Upper lobe of right lung (tissue), 1 donor: ENCODE data around the gene HLA-F. TPM values are rescaled to one million over a fixed set of nuclear protein-coding genes. Genes with fewer than 3 reads are reported as not detected.

Experiments
- ATAC-seq: fragments of 200-7000 bp; cut with Tn5 transposase; one replicate; pipeline ENCODE4 v1.9.1; 2020; ENCODE audit warnings: mild to moderate bottlenecking, moderate library complexity
- DNase-seq: peaks from one replicate; pipeline ENCODE4 v3.0.0-alpha.2; 2020
- H3K27ac ChIP-seq: fragments of 200-600 bp; one replicate; pipeline ENCODE4 v1.8.0; 2022
- H3K27me3 ChIP-seq: fragments of 200-600 bp; one replicate; pipeline ENCODE4 v1.8.0; 2022; ENCODE audit warnings: mild to moderate bottlenecking
- H3K36me3 ChIP-seq: fragments of 200-600 bp; one replicate; pipeline ENCODE4 v1.8.0; 2022
- H3K4me1 ChIP-seq: fragments of 200-600 bp; one replicate; pipeline ENCODE4 v1.8.0; 2022
- H3K4me3 ChIP-seq: fragments of 200-600 bp; one replicate; pipeline ENCODE4 v1.8.0; 2022; ENCODE audit warnings: mild to moderate bottlenecking
- H3K9me3 ChIP-seq: fragments of 200-600 bp; one replicate; pipeline ENCODE4 v1.8.0; 2022
- CTCF ChIP-seq: fragments of 200-600 bp; IDR thresholded peaks from one replicate; pipeline ENCODE4 v1.8.0; 2022; ENCODE audit warnings: antibody characterized with exemption
- intact Hi-C: fragments of 100-400 bp; cut with DNase I; formaldehyde crosslinking; loops from one replicate; pipeline ENCODE4 v1.11.0; 2022
- total RNA-seq: library from RNA; stranded (reverse); fragmentation: NEBNext Ultra II Directional; extraction: Animal tissue kit (Norgen Biotek cat#: 25700); gene quantifications from one replicate; pipeline ENCODE4 v1.2.1, GENCODE V29; 2021
- donor health status: DM: no; HTN: yes; CAD: no; lungs with severe emphysema.

The HLA-F gene
- total RNA-seq, 1 donor from 2014 or later: 157 TPM

- H3K4me3 ChIP-seq: peak overlapping the region; percentile 11
- H3K4me1 ChIP-seq: no peaks in the 10 kb centered on the region
- no peak for ATAC-seq
- DNase-seq: no peak
- no peak overlapping the region for H3K27ac ChIP-seq
- no peaks in the 10 kb centered on the region for H3K27me3 ChIP-seq
- TF ChIP-seq CTCF: no peak
- intact Hi-C loops: loop anchor here (5.0 kb wide), 1 partner anchor 123 kb away; no protein-coding TSS in a partner anchor
- no peaks in the 10 kb centered on the region for H3K9me3 ChIP-seq
- H3K36me3 ChIP-seq: no peaks in the 10 kb centered on the region
These were observed 14.0 kb upstream of the HLA-F start for GRCh38 chr6:29709188-29709587.

- intact Hi-C loops: no loop called here
- Histone ChIP-seq H3K27ac (no peak overlapping the region), H3K4me3 (no peak overlapping the region), H3K9me3 (no peaks in the 10 kb centered on the region), H3K36me3 (no peaks in the 10 kb centered on the region), H3K27me3 (no peaks in the 10 kb centered on the region), H3K4me1 (no peaks in the 10 kb centered on the region)
- no peak for TF ChIP-seq CTCF
- DNase-seq (no peak), ATAC-seq (no peak)
These were observed 12.8 kb upstream of the HLA-F start for GRCh38 chr6:29710281-29710941.

DNA sequence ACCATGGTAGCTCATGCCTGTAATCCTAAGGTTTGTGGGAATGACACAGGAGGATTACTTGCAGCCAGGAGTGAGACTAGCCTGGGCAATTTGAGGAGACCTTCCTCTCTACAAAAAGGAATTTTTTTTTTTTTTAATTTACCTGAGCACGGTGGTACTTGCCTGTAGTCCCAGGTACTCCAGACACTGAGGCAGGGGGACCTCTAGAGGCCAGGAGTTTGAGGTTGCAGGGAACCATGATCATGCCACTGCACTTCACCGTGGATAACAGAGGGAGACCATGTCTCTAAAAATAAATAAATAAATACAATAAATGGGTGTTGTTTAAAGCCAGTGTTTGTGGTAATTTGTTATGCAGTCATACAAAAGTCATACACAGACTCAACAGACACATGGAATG is 2.4 kb upstream of the HLA-F start:
- TF ChIP-seq CTCF: peak; percentile 9
- ATAC-seq: no peak
- intact Hi-C loops: no loop called here
- Histone ChIP-seq H3K27ac (no peak overlapping the region), H3K4me3 (no peak overlapping the region), H3K36me3 (peaks cover 6% of the 10 kb centered on the region), H3K4me1 (peaks cover 16% of the 10 kb centered on the region), H3K27me3 (no peaks in the 10 kb centered on the region), H3K9me3 (no peaks in the 10 kb centered on the region)
- no peak for DNase-seq

- Histone ChIP-seq H3K4me1 (peaks cover 20% of the 10 kb centered on the region), H3K9me3 (no peaks in the 10 kb centered on the region), H3K36me3 (peaks cover 29% of the 10 kb centered on the region), H3K4me3 (peak overlapping the region; percentile 98), H3K27me3 (no peaks in the 10 kb centered on the region), H3K27ac (peak overlapping the region; percentile 92)
- intact Hi-C loops: no loop called here
- no peak for TF ChIP-seq CTCF
- DNase-seq: peak; percentile 80
- peak; percentile 65 for ATAC-seq
These were observed 693 bp downstream of the HLA-F start for GRCh38 chr6:29723666-29724588.

DNA sequence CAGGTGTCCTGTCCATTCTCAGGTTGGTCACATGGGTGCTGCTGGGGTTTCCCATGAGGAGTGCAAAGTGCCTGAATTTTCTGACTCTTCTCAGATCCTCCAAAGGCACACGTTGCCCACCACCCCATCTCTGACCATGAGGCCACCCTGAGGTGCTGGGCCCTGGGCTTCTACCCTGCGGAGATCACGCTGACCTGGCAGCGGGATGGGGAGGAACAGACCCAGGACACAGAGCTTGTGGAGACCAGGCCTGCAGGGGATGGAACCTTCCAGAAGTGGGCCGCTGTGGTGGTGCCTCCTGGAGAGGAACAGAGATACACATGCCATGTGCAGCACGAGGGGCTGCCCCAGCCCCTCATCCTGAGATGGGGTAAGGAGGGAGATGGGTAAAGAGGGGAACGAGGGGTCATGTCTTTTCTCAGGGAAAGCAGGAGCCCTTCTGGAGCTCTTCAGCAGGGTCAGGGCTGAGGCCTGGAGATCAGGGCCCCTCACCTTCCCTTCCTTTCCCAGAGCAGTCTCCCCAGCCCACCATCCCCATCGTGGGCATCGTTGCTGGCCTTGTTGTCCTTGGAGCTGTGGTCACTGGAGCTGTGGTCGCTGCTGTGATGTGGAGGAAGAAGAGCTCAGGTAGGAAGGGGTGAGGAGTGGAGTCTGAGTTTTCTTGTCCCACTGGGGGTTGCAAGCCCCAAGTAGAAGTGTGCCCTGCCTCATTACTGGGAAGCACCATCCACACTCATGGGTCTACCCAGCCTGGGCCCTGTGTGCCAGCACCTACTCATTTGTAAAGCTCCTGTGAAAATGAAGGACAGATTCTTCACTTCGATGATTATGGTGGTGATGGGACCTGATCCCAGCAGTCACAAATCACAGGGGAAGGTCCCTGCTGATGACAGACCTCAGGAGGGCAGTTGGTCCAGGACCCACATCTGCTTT is 2.0 kb downstream of the HLA-F start:
- Histone ChIP-seq H3K4me1 (peaks cover 20% of the 10 kb centered on the region), H3K9me3 (no peaks in the 10 kb centered on the region), H3K4me3 (peak overlapping the region; percentile 98), H3K27ac (no peak overlapping the region), H3K27me3 (no peaks in the 10 kb centered on the region), H3K36me3 (peaks cover 29% of the 10 kb centered on the region)
- DNase-seq (no peak), ATAC-seq (no peak)
- intact Hi-C loops: no loop called here
- TF ChIP-seq CTCF: no peak
